ENCODE results near the gene SPHK2.

DNA sequence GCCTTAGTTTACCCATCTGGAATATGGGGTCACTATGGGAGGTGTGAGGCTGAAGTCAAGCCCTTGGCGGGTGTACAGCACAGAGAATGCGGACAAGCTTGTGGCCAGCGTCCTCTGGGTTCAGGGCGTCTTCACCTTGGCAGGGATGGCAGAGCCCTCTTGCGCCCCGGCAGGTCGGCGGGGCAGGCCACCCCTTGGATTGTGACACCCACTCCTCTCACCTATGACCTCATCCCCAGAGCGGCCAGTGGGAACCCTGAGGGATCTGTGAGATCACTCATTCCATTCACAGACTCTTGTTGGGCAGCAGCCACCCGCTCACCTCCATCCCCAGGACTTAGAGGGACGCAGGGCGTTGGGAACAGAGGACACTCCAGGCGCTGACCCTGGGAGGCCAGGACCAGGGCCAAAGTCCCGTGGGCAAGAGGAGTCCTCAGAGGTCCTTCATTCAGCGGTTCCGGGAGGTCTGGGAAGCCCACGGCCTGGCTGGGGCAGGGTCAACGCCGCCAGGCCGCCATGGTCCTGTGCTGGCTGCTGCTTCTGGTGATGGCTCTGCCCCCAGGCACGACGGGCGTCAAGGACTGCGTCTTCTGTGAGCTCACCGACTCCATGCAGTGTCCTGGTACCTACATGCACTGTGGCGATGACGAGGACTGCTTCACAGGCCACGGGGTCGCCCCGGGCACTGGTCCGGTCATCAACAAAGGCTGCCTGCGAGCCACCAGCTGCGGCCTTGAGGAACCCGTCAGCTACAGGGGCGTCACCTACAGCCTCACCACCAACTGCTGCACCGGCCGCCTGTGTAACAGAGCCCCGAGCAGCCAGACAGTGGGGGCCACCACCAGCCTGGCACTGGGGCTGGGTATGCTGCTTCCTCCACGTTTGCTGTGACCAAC, 12.6 kb upstream of the SPHK2 start, which contains the start of gene SPACA4:
- TF ChIP-seq, protein P1, sequence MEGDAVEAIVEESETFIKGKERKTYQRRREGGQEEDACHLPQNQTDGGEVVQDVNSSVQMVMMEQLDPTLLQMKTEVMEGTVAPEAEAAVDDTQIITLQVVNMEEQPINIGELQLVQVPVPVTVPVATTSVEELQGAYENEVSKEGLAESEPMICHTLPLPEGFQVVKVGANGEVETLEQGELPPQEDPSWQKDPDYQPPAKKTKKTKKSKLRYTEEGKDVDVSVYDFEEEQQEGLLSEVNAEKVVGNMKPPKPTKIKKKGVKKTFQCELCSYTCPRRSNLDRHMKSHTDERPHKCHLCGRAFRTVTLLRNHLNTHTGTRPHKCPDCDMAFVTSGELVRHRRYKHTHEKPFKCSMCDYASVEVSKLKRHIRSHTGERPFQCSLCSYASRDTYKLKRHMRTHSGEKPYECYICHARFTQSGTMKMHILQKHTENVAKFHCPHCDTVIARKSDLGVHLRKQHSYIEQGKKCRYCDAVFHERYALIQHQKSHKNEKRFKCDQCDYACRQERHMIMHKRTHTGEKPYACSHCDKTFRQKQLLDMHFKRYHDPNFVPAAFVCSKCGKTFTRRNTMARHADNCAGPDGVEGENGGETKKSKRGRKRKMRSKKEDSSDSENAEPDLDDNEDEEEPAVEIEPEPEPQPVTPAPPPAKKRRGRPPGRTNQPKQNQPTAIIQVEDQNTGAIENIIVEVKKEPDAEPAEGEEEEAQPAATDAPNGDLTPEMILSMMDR (IDR thresholded peaks at IDR 0.05) = no peak
- TF ChIP-seq POLR2A (IDR thresholded peaks at IDR 0.05) = no peak

Data from ovary (tissue), 3 donors.